Measurements from ENCODE around the gene WDR53. TPM values are rescaled to one million over a fixed set of nuclear protein-coding genes. Genes with fewer than 3 reads are reported as not detected.

The WDR53 gene
- polyA plus RNA-seq, 3 donors, result 4.1 to 6.7 (median 5.3) TPM

- intact Hi-C loops (cut with micrococcal nuclease), result no loop called here
- DNase-seq, result peak; percentile 14 to 43 (median 26)
- H3K4me2 ChIP-seq (replicated peaks; ENCODE audit: extremely low read depth, low read length, poor library complexity, severe bottlenecking), result no peak overlapping the region
- no peak overlapping the region for H2AFZ ChIP-seq (ENCODE audit: insufficient read depth, low read depth, low read length, poor library complexity, severe bottlenecking)
- no peaks in the 10 kb centered on the region for H4K20me1 ChIP-seq (ENCODE audit: insufficient read depth, low read length)
- no peak overlapping the region for H3K4me3 Mint-ChIP-seq
- peak; percentile 82 for TF ChIP-seq CTCF (IDR thresholded peaks at IDR 0.05)
- H3K79me2 ChIP-seq (ENCODE audit: insufficient read depth, low read length), result no peaks in the 10 kb centered on the region
- no peaks in the 10 kb centered on the region for H3K9me3 ChIP-seq (replicated peaks in 1 of 2; ENCODE audit: control insufficient read depth in 1 of 2, insufficient read depth in 1 of 2, low read length in 2 of 2)
- H3K36me3 ChIP-seq (replicated peaks in 1 of 2; ENCODE audit: control insufficient read depth in 1 of 2, insufficient read depth in 2 of 2, low read length in 2 of 2), result no peaks in the 10 kb centered on the region
- H3K9ac ChIP-seq (ENCODE audit: insufficient read depth, low read length, poor library complexity, severe bottlenecking), result no peak overlapping the region
- H3K27ac Mint-ChIP-seq, result peak overlapping the region in 2 of 7 donors; percentile 2 to 31
- H3K9me3 Mint-ChIP-seq, result peaks cover 0 to 2% (median 0%) of the 10 kb centered on the region in 7 donors
- H3K27ac ChIP-seq (ENCODE audit: low read depth in 1 of 2, low read length in 2 of 2), result no peak overlapping the region
- H3K4me3 ChIP-seq (replicated peaks in 1 of 3; ENCODE audit: low read depth in 2 of 3, low read length in 3 of 3), result no peak overlapping the region
- H3K4me1 ChIP-seq (ENCODE audit: control insufficient read depth in 1 of 2, insufficient read depth in 2 of 2, low read length in 2 of 2), result no peaks in the 10 kb centered on the region
- H3K36me3 Mint-ChIP-seq, result no peaks in the 10 kb centered on the region
- H3K27me3 Mint-ChIP-seq (ENCODE audit: low read depth in 3 of 3), result peaks cover 0 to 5% (median 4%) of the 10 kb centered on the region in 3 donors
- peaks cover 1% of the 10 kb centered on the region for H3K4me1 Mint-ChIP-seq
- H3K27me3 ChIP-seq (ENCODE audit: control insufficient read depth in 2 of 2, insufficient read depth in 2 of 2, low read length in 2 of 2), result no peaks in the 10 kb centered on the region
- WGBS (ENCODE audit: insufficient coverage), result 68% methylated on average over 8 of the region's 18 CpGs
These were observed 30.9 kb downstream of the WDR53 start for GRCh38 chr3:196537319-196537984.

GRCh38 chr3:196533260-196533681, 35.1 kb downstream of the WDR53 start:
- no peak for DNase-seq
- TF ChIP-seq CTCF (IDR thresholded peaks at IDR 0.05), result no peak
- Histone ChIP-seq H3K36me3 (replicated peaks in 1 of 2; ENCODE audit: control insufficient read depth in 1 of 2, insufficient read depth in 2 of 2, low read length in 2 of 2) (no peaks in the 10 kb centered on the region), H3K27me3 (ENCODE audit: control insufficient read depth in 2 of 2, insufficient read depth in 2 of 2, low read length in 2 of 2) (no peaks in the 10 kb centered on the region), H3K79me2 (ENCODE audit: insufficient read depth, low read length) (no peaks in the 10 kb centered on the region), H2AFZ (ENCODE audit: insufficient read depth, low read depth, low read length, poor library complexity, severe bottlenecking) (no peak overlapping the region), H3K4me3 (replicated peaks in 1 of 3; ENCODE audit: low read depth in 2 of 3, low read length in 3 of 3) (no peak overlapping the region), H3K9ac (ENCODE audit: insufficient read depth, low read length, poor library complexity, severe bottlenecking) (no peak overlapping the region), H3K4me1 (ENCODE audit: control insufficient read depth in 1 of 2, insufficient read depth in 2 of 2, low read length in 2 of 2) (peaks cover 8 to 9% of the 10 kb centered on the region in 2 donors), H3K27ac (ENCODE audit: low read depth in 1 of 2, low read length in 2 of 2) (no peak overlapping the region), H3K4me2 (replicated peaks; ENCODE audit: extremely low read depth, low read length, poor library complexity, severe bottlenecking) (no peak overlapping the region), H3K9me3 (replicated peaks in 1 of 2; ENCODE audit: control insufficient read depth in 1 of 2, insufficient read depth in 1 of 2, low read length in 2 of 2) (no peaks in the 10 kb centered on the region), H4K20me1 (ENCODE audit: insufficient read depth, low read length) (no peaks in the 10 kb centered on the region)
- Mint-ChIP-seq H3K27ac (no peak overlapping the region), H3K9me3 (peaks cover 0 to 9% (median 8%) of the 10 kb centered on the region in 7 donors), H3K36me3 (no peaks in the 10 kb centered on the region), H3K4me3 (no peak overlapping the region), H3K4me1 (peaks cover 6% of the 10 kb centered on the region), H3K27me3 (ENCODE audit: low read depth in 3 of 3) (peaks cover 1 to 10% (median 5%) of the 10 kb centered on the region in 3 donors)
- WGBS (ENCODE audit: insufficient coverage), result 81% methylated on average over 13 of the region's 14 CpGs
- intact Hi-C loops (cut with micrococcal nuclease), result no loop called here

All from CD14-positive monocyte (primary cell).